ENCODE results near the gene SIM2.

Gene SIM2

GRCh38 chr21:36701756-36702621, 3.1 kb downstream of the SIM2 start:
- DNase-seq = no peak

GRCh38 chr21:36702622-36702968, 3.7 kb downstream of the SIM2 start:
- DNase-seq = no peak

- DNase-seq = no peak
Measured at GRCh38 chr21:36703123-36703522, 4.2 kb downstream of the SIM2 start.

GRCh38 chr21:36703626-36704280, 4.8 kb downstream of the SIM2 start:
- DNase-seq = no peak

GRCh38 chr21:36704281-36704957, 5.5 kb downstream of the SIM2 start:
- DNase-seq = no peak

- DNase-seq = no peak
Measured at GRCh38 chr21:36704958-36705678, 6.2 kb downstream of the SIM2 start.

GRCh38 chr21:36705679-36706481, 7.0 kb downstream of the SIM2 start:
- no peak for DNase-seq

GRCh38 chr21:36706482-36706852, 7.6 kb downstream of the SIM2 start:
- no peak for DNase-seq

GRCh38 chr21:36706951-36707762, 8.2 kb downstream of the SIM2 start:
- no peak for DNase-seq

GRCh38 chr21:36707763-36708285, 8.9 kb downstream of the SIM2 start:
- no peak for DNase-seq

GRCh38 chr21:36708286-36709029, 9.5 kb downstream of the SIM2 start:
- no peak for DNase-seq

GRCh38 chr21:36709030-36709867, 10.3 kb downstream of the SIM2 start:
- no peak for DNase-seq

- no peak for DNase-seq
Measured at GRCh38 chr21:36709868-36710728, 11.2 kb downstream of the SIM2 start.

- DNase-seq = no peak
Measured at GRCh38 chr21:36710729-36711048, 11.8 kb downstream of the SIM2 start.

GRCh38 chr21:36713746-36714145, 14.8 kb downstream of the SIM2 start:
- DNase-seq = no peak

- no peak for DNase-seq
Measured at GRCh38 chr21:36716387-36716786, 17.5 kb downstream of the SIM2 start.

- DNase-seq = no peak
Measured at GRCh38 chr21:36716836-36717235, 17.9 kb downstream of the SIM2 start.

- DNase-seq = no peak
Measured at GRCh38 chr21:36717976-36718375, 19.1 kb downstream of the SIM2 start.

All from NCI-H2029 (cell line).